Right renal cortex interstitium (tissue), 3 donors: Measurements from ENCODE around the gene NOXA1. TPM values are rescaled to one million over a fixed set of nuclear protein-coding genes. Genes with fewer than 3 reads are reported as not detected.
A peak's percentile ranks its signal among the peaks of the same experiment; 100 is the strongest.
"Not testable (repeated sequence)": the region's sequence is repeated elsewhere in the genome, so short reads cannot be mapped to it uniquely, and the experiment has no call there.

Source experiments
- DNase-seq, 3 donors: peaks; one replicate each; pipeline ENCODE4 v3.0.0-alpha.2; 2013; ENCODE audit warnings: low read depth in 3 of 3, low spot score in 2 of 3
- polyA plus RNA-seq, 3 donors: library from polyadenylated mRNA; unstranded; fragments of 120-200 nt; gene quantifications; one replicate each; pipeline ENCODE4 v1.2.1, GENCODE V29; 2013; ENCODE audit not compliant: insufficient read length in 3 of 3

The NOXA1 gene
- polyA plus RNA-seq, result 1 to 10 TPM; 3.9 to 4.9 (median 4.8) TPM

DNA sequence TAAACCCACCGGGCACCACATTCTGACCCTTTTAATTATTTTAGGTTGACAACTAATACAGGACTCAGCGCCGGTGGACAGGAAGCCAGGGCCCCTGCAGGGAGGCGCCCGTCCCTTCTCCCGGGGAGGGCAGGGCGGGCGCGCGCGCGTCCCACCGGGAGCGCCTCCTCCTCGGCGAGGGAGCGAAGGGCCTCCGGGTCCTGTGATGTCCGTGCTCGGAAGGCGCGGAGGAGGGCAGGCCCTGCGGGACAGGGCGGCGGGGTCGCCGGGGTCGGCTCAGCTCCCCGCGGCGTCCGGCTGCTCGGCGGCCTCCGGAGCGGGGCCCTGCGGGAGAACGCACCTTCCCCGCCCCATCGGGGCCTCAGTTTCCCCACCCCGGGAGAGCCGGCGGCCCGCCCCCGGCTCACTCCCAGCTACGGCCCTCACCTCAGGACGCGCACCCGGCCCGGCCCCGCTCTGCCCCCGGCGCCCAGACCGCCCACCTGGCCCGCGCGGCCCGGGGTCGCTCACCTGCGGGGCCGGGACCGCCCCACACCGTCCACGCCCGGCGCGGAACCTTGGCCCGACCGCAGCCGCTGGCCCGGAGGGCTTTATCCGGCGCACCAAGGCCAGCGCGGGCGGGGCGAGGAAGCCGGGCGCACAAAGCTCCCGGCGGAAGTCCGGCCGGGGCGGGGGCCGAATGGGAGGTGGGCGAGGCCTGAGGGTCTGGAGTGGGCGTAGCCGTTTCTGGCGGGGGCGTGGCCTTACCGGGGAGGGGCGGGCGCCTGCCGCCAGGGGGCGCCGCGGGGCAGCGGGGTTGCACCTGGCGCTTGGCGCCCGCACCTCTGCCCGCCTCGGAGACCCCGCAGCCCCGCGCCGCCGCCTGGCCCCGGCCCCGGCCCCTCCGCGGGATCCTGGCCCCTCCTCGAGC lies at the start of gene NOXA1, which contains the start of gene EXD3:
NOXA1 (plus strand) TSS at position 790 of the 910 bp plus-strand sequence. CDS start 137 bp downstream, outside the sequence.
EXD3 (minus strand) TSS at position 559 of the 910 bp plus-strand sequence. CDS start 27,805 bp downstream, outside the sequence.
- DNase-seq, result peak; percentile 45 to 74 (median 73)

GRCh38 chr9:137373611-137373980 lies 49.6 kb upstream of the NOXA1 start:
- no peak for DNase-seq

GRCh38 chr9:137374131-137374845 lies 48.9 kb upstream of the NOXA1 start:
- DNase-seq, result no peak

GRCh38 chr9:137375321-137376058 lies 47.7 kb upstream of the NOXA1 start:
- DNase-seq, result no peak

- no peak for DNase-seq
Measured at GRCh38 chr9:137376386-137376785, 46.8 kb upstream of the NOXA1 start.

- DNase-seq, result not testable (repeated sequence)
Measured at GRCh38 chr9:137378688-137379410, 44.3 kb upstream of the NOXA1 start.

DNA sequence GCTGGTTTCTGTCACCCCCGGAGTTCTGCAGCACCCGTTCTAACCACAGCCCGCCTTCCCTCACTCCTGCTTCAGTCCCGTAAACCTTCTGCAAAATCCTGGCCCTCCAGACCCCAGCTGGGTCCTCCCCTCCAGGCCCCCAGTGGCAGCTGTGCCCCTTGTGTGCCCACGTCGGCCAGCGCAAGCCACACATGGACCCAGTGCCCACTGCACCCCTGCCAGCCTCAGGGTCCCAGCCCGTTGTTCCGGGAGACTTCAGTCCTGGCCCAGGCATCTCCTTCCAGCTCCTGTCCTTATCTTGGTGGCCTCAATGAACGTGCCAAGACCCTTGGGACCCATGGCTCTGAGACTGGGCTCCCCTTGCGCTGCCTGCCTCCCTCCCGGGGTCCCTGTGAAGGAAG lies 43.4 kb upstream of the NOXA1 start:
- no peak for DNase-seq

GRCh38 chr9:137380171-137380570 lies 43.0 kb upstream of the NOXA1 start:
- no peak for DNase-seq

- no peak for DNase-seq
Measured at GRCh38 chr9:137380606-137381005, 42.6 kb upstream of the NOXA1 start.

- DNase-seq, result no peak
Measured at GRCh38 chr9:137381501-137382443, 41.4 kb upstream of the NOXA1 start.

GRCh38 chr9:137382444-137383080 lies 40.6 kb upstream of the NOXA1 start:
- no peak for DNase-seq

- no peak for DNase-seq
Measured at GRCh38 chr9:137383081-137383783, 40.0 kb upstream of the NOXA1 start.

GRCh38 chr9:137383784-137384756 lies 39.1 kb upstream of the NOXA1 start:
- no peak for DNase-seq

- DNase-seq, result no peak
Measured at GRCh38 chr9:137385061-137385655, 38.0 kb upstream of the NOXA1 start.

- DNase-seq, result not testable (repeated sequence)
Measured at GRCh38 chr9:137386507-137387113, 36.6 kb upstream of the NOXA1 start.
